Thyroid gland (tissue), 4 donors: ENCODE measurements around the gene PSMD14. TPM values are rescaled to one million over a fixed set of nuclear protein-coding genes. Genes with fewer than 3 reads are reported as not detected.

Source experiments
- DNase-seq, 2 donors: peaks; one replicate each; pipeline ENCODE4 v3.0.0-alpha.2; 2019
- H3K27ac ChIP-seq, 3 donors: fragments of 200-600 bp; sonication (generic); 1 replicate in 2 of 3; 2 replicates in 1 of 3; pipeline ENCODE4 v1.5.1; 2016 to 2019; ENCODE audit warnings: mild to moderate bottlenecking in 1 of 3, moderate library complexity in 1 of 3
- H3K27me3 ChIP-seq: fragments of 200-600 bp; sonication (generic); one replicate; pipeline ENCODE4 v1.5.1; 2019
- H3K36me3 ChIP-seq, 2 donors: fragments of 200-600 bp; sonication (generic); one replicate each; pipeline ENCODE4 v1.5.1; 2016 to 2019
- H3K4me1 ChIP-seq, 2 donors: fragments of 200-600 bp; sonication (generic); one replicate each; pipeline ENCODE4 v1.5.1; 2017 to 2019
- H3K4me3 ChIP-seq, 3 donors: fragments of 200-600 bp; sonication (generic); replicated peaks in 1 of 3; 1 replicate in 2 of 3; 2 replicates in 1 of 3; pipeline ENCODE4 v1.5.1; 2016; ENCODE audit warnings: mild to moderate bottlenecking in 1 of 3
- H3K9me3 ChIP-seq: fragments of 200-600 bp; sonication (generic); one replicate; pipeline ENCODE4 v1.5.1; 2017
- CTCF ChIP-seq, 6 experiments: fragments of 200-600 bp in 3 of 6; fragments of 450-650 bp in 3 of 6; sonication (generic) in 3 of 6; IDR thresholded peaks; one replicate each; pipeline ENCODE4 v1.5.1; 2016 to 2019; ENCODE audit warnings: antibody characterized with exemption in 6 of 6, mild to moderate bottlenecking in 2 of 6, inconsistent platforms in 1 of 6, moderate library complexity in 1 of 6
- POLR2A ChIP-seq, 2 donors: fragments of 450-650 bp; IDR thresholded peaks; one replicate each; pipeline ENCODE4 v1.6.1; 2017; ENCODE audit warnings: antibody characterized with exemption in 2 of 2, mild to moderate bottlenecking in 2 of 2, moderate library complexity in 1 of 2
- WGBS, 2 donors: methylation state at CpG; one replicate each; pipeline ENCODE4 v1.1.5; 2017; 5-methylcytosine and 5-hydroxymethylcytosine counted together
- intact Hi-C: fragments of 100-400 bp; cut with DNase I; formaldehyde crosslinking; loops from one replicate; pipeline ENCODE4 v1.15.1; 2023
- total RNA-seq, 4 donors: library from RNA; depleted of rRNA; stranded (reverse); fragments of >200 nt; gene quantifications; one replicate each; pipeline ENCODE4 v1.2.3, GENCODE V29; 2016

Gene PSMD14
- total RNA-seq, 4 donors from 2014 or later, result 33.2 to 63.0 (median 57.1) TPM

GRCh38 chr2:161384864-161385263, 76.6 kb downstream of the PSMD14 start:
- H3K4me3 ChIP-seq, result no peak overlapping the region
- TF ChIP-seq POLR2A (IDR thresholded peaks at IDR 0.05) (no peak), CTCF (IDR thresholded peaks at IDR 0.05) (no peak)
- H3K27ac ChIP-seq, result no peak overlapping the region
- intact Hi-C loops, result no loop called here
- no peaks in the 10 kb centered on the region for H3K4me1 ChIP-seq
- H3K27me3 ChIP-seq, result no peaks in the 10 kb centered on the region
- no peak for DNase-seq
- no peaks in the 10 kb centered on the region for H3K36me3 ChIP-seq
- no peaks in the 10 kb centered on the region for H3K9me3 ChIP-seq

GRCh38 chr2:161386228-161386824, 78.1 kb downstream of the PSMD14 start:
- H3K4me1 ChIP-seq, result no peaks in the 10 kb centered on the region
- WGBS, 2 donors, result 93 to 98% methylated on average over 2 of the region's 2 CpGs
- intact Hi-C loops, result no loop called here
- no peak overlapping the region for H3K27ac ChIP-seq
- no peaks in the 10 kb centered on the region for H3K9me3 ChIP-seq
- no peak overlapping the region for H3K4me3 ChIP-seq
- no peaks in the 10 kb centered on the region for H3K27me3 ChIP-seq
- TF ChIP-seq POLR2A (IDR thresholded peaks at IDR 0.05) (no peak), CTCF (IDR thresholded peaks at IDR 0.05) (no peak)
- no peak for DNase-seq
- no peaks in the 10 kb centered on the region for H3K36me3 ChIP-seq

- H3K36me3 ChIP-seq, result no peaks in the 10 kb centered on the region
- no peaks in the 10 kb centered on the region for H3K9me3 ChIP-seq
- 94 to 98% methylated on average over 2 of the region's 2 CpGs for WGBS, 2 donors
- H3K4me3 ChIP-seq, result no peak overlapping the region
- intact Hi-C loops, result no loop called here
- no peak overlapping the region for H3K27ac ChIP-seq
- DNase-seq, result no peak
- H3K27me3 ChIP-seq, result no peaks in the 10 kb centered on the region
- no peak for TF ChIP-seq POLR2A (IDR thresholded peaks at IDR 0.05)
- TF ChIP-seq CTCF (IDR thresholded peaks at IDR 0.05), result no peak
- H3K4me1 ChIP-seq, result no peaks in the 10 kb centered on the region
Measured at GRCh38 chr2:161388146-161388779, 80.0 kb downstream of the PSMD14 start.

- peaks cover 0 to 9% of the 10 kb centered on the region in 2 donors for H3K36me3 ChIP-seq
- no peak for DNase-seq
- no peak for TF ChIP-seq POLR2A (IDR thresholded peaks at IDR 0.05)
- TF ChIP-seq CTCF (IDR thresholded peaks at IDR 0.05), result no peak
- H3K4me1 ChIP-seq, result no peaks in the 10 kb centered on the region
- H3K4me3 ChIP-seq, result no peak overlapping the region
- H3K27me3 ChIP-seq, result no peaks in the 10 kb centered on the region
- WGBS, 2 donors, result 91 to 96% methylated on average over 4 of the region's 4 CpGs
- H3K27ac ChIP-seq, result no peak overlapping the region
- no peaks in the 10 kb centered on the region for H3K9me3 ChIP-seq
- intact Hi-C loops, result no loop called here
Measured at GRCh38 chr2:161391737-161392506, 83.7 kb downstream of the PSMD14 start.

GRCh38 chr2:161400076-161400475, 91.9 kb downstream of the PSMD14 start:
- no peak overlapping the region for H3K27ac ChIP-seq
- H3K27me3 ChIP-seq, result no peaks in the 10 kb centered on the region
- peaks cover 0 to 9% of the 10 kb centered on the region in 2 donors for H3K36me3 ChIP-seq
- 97 to 99% methylated on average over 2 of the region's 2 CpGs for WGBS, 2 donors
- H3K4me1 ChIP-seq, result no peaks in the 10 kb centered on the region
- H3K9me3 ChIP-seq, result no peaks in the 10 kb centered on the region
- intact Hi-C loops, result no loop called here
- no peak overlapping the region for H3K4me3 ChIP-seq
- DNase-seq, result no peak
- no peak for TF ChIP-seq CTCF (IDR thresholded peaks at IDR 0.05)
- TF ChIP-seq POLR2A (IDR thresholded peaks at IDR 0.05), result no peak
